Esophagus squamous epithelium (tissue), 5 donors: ENCODE results near the gene COBLL1. TPM values are rescaled to one million over a fixed set of nuclear protein-coding genes. Genes with fewer than 3 reads are reported as not detected.

ENCODE experiments used
- DNase-seq: peaks from one replicate; lab custom pipeline; 2025; lab: John Stamatoyannopoulos, UW
- H3K27ac ChIP-seq, 4 donors: fragments of 200-600 bp; sonication (generic); one replicate each; pipeline ENCODE4 v1.5.1; 2016 to 2019; ENCODE audit warnings: mild to moderate bottlenecking in 1 of 4
- H3K27me3 ChIP-seq, 4 donors: fragments of 200-600 bp; sonication (generic); 1 replicate in 3 of 4; 2 replicates in 1 of 4; pipeline versions ENCODE4 v1.5.1 to v1.6.0; 2017 to 2021; ENCODE audit warnings: antibody characterized with exemption in 1 of 4
- H3K36me3 ChIP-seq, 3 donors: fragments of 200-600 bp; sonication (generic); one replicate each; pipeline ENCODE4 v1.5.1; 2016 to 2019
- H3K4me1 ChIP-seq, 3 donors: fragments of 200-600 bp; sonication (generic); one replicate each; pipeline ENCODE4 v1.5.1; 2017 to 2019
- H3K4me3 ChIP-seq, 4 donors: fragments of 200-600 bp; sonication (generic); 1 replicate in 3 of 4; 2 replicates in 1 of 4; pipeline ENCODE4 v1.5.1; 2016 to 2019; ENCODE audit warnings: mild to moderate bottlenecking in 2 of 4, moderate library complexity in 1 of 4
- H3K9me3 ChIP-seq, 3 donors: fragments of 200-600 bp; sonication (generic); one replicate each; pipeline ENCODE4 v1.5.1; 2016 to 2019
- POLR2A ChIP-seq, 4 donors: fragments of 450-650 bp; IDR thresholded peaks; one replicate each; pipeline ENCODE4 v1.6.1; 2017; ENCODE audit warnings: antibody characterized with exemption in 4 of 4, mild to moderate bottlenecking in 4 of 4, moderate library complexity in 3 of 4
- WGBS, 2 donors: methylation state at CpG; one replicate each; pipeline ENCODE4 v1.1.5; 2018; 5-methylcytosine and 5-hydroxymethylcytosine counted together
- intact Hi-C: fragments of 100-400 bp; cut with DNase I; formaldehyde crosslinking; loops from one replicate; pipeline ENCODE4 v1.15.0; 2022
- total RNA-seq, 4 donors: library from RNA; depleted of rRNA; stranded (reverse); fragments of >200 nt; gene quantifications; one replicate each; pipeline ENCODE4 v1.1.0, GENCODE V29; 2016
- TF ChIP-seq, protein P1 (sequence below), 6 experiments: fragments of 450-650 bp in 4 of 6; fragments of 200-600 bp in 2 of 6; sonication (generic) in 2 of 6; IDR thresholded peaks; one replicate each; pipeline ENCODE4 v1.5.1; 2016 to 2019; ENCODE audit warnings: antibody characterized with exemption in 6 of 6, mild to moderate bottlenecking in 4 of 6, moderate library complexity in 4 of 6
- donor health status: DM: yes; HTN: yes; CAD: no.

Gene COBLL1
- total RNA-seq, 4 donors from 2014 or later, result 35.4 to 88.9 (median 71.4) TPM

DNA sequence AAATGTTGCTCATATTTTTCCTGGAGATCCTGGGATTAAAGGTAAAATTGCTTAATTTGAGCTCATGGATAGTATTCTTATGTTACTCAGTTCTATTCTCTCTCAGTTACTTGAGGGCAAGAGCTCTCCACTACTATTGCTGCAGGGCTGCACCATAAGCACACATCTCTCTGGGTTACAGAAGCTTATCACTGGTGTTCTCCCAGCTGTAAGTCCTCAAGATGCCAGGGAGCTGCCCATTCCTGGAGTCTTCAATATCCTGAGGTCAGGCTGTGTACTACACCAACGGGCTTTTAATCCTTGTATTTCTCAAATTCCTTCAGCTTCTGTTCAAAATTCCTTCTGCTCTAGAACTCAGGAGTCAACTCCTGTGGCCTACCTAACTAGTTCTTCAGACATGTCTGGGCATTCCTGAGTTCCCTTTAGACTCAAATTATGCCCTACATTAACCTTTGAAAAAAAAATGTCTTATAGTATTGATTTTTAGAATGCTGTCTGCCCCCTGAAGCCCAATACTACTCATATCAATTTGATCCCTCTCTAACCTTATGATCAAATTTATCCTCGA lies 17.7 kb upstream of the COBLL1 start:
- WGBS, 2 donors, result 51 to 59% methylated on average over 2 of the region's 2 CpGs

DNA sequence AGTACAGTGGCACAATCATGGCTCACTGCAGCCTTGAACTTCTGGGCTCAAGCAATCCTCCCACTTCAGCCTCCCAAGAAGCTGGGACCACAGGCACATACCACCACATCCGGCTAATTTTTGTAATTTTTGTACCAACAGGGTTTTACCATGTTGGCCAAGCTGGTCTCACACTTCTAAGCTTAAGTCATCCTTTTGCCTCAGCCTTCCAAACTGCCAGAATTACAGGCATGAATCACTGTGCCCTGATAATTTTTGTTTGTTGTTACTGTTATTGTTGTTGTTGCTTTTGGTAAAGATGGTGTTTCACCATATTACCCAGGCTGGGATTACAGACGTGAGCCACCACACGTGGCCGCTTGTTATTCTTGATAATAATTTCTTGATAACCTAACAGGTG lies 10.5 kb upstream of the COBLL1 start:
- WGBS, 2 donors, result 93 to 97% methylated on average over 4 of the region's 4 CpGs

More for the DNA sequence above, 17.7 kb upstream of the COBLL1 start:
- Histone ChIP-seq H3K36me3 (no peaks in the 10 kb centered on the region), H3K27me3 (no peaks in the 10 kb centered on the region), H3K4me1 (peaks cover 0 to 14% (median 4%) of the 10 kb centered on the region in 3 donors), H3K4me3 (no peak overlapping the region), H3K9me3 (no peaks in the 10 kb centered on the region), H3K27ac (peak overlapping the region in 2 of 4 donors; percentile 29 to 38)
- intact Hi-C loops, result no loop called here
- TF ChIP-seq, protein P1, sequence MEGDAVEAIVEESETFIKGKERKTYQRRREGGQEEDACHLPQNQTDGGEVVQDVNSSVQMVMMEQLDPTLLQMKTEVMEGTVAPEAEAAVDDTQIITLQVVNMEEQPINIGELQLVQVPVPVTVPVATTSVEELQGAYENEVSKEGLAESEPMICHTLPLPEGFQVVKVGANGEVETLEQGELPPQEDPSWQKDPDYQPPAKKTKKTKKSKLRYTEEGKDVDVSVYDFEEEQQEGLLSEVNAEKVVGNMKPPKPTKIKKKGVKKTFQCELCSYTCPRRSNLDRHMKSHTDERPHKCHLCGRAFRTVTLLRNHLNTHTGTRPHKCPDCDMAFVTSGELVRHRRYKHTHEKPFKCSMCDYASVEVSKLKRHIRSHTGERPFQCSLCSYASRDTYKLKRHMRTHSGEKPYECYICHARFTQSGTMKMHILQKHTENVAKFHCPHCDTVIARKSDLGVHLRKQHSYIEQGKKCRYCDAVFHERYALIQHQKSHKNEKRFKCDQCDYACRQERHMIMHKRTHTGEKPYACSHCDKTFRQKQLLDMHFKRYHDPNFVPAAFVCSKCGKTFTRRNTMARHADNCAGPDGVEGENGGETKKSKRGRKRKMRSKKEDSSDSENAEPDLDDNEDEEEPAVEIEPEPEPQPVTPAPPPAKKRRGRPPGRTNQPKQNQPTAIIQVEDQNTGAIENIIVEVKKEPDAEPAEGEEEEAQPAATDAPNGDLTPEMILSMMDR (IDR thresholded peaks at IDR 0.05), result peak in 1 of 6 experiments; percentile 16
- no peak for TF ChIP-seq POLR2A (IDR thresholded peaks at IDR 0.05)
- DNase-seq, result no peak

DNA sequence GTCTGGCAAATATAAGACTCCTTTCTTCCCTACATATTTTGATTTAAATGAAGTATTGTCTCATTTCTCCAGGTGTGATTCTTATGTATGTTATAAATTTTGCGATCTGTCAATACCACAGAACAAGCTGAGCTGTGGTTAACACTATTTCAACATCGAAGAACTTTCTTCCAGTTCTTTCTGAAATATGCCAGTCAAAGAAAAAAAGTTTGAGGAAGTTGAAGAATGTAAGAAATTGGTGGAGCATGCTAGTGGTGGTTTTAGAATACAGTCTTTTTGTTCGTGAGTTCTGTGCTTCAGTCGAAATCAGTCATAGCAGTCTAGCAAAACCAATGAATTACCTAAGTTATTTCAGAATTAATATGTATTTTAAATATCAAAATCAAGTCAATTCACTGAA lies 8.6 kb upstream of the COBLL1 start:
- TF ChIP-seq POLR2A (IDR thresholded peaks at IDR 0.05), result no peak
- TF ChIP-seq, protein P1 (IDR thresholded peaks at IDR 0.05), result no peak

More for the DNA sequence above, 10.5 kb upstream of the COBLL1 start:
- peaks cover 4 to 21% (median 4%) of the 10 kb centered on the region in 3 donors for H3K4me1 ChIP-seq
- H3K27ac ChIP-seq, result no peak overlapping the region
- no peaks in the 10 kb centered on the region for H3K36me3 ChIP-seq
- no peak for DNase-seq
- H3K27me3 ChIP-seq, result no peaks in the 10 kb centered on the region
- intact Hi-C loops, result no loop called here
- no peaks in the 10 kb centered on the region for H3K9me3 ChIP-seq
- TF ChIP-seq, protein P1 (IDR thresholded peaks at IDR 0.05), result no peak
- TF ChIP-seq POLR2A (IDR thresholded peaks at IDR 0.05), result no peak
- no peak overlapping the region for H3K4me3 ChIP-seq

DNA sequence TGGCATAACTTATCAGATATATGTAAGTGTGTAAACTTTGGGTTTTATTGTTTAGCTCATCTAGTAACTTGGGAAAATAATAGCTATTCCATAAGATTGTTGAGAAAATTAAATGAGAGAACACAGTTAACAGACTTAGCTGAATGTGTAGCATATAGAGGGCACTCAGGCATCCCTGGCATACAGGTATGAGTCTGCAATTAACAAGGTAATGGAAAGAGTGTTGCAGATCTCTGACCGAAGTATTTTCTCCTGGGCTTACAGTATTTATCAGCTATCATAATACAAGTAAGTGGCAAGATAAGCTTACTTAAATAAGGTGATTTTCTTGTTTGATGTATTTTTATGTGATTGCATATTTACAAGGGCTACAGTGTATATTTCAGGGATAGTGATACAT lies 7.9 kb upstream of the COBLL1 start:
- Histone ChIP-seq H3K27ac (no peak overlapping the region), H3K27me3 (no peaks in the 10 kb centered on the region), H3K36me3 (no peaks in the 10 kb centered on the region), H3K9me3 (no peaks in the 10 kb centered on the region), H3K4me1 (peaks cover 4 to 28% (median 5%) of the 10 kb centered on the region in 3 donors), H3K4me3 (no peak overlapping the region)
- TF ChIP-seq, protein P1 (IDR thresholded peaks at IDR 0.05), result no peak
- no peak for TF ChIP-seq POLR2A (IDR thresholded peaks at IDR 0.05)
- no peak for DNase-seq
- WGBS, 2 donors, result 81 to 89% methylated on average over 1 of the region's 1 CpG
- intact Hi-C loops, result no loop called here

More for the DNA sequence above, 8.6 kb upstream of the COBLL1 start:
- H3K9me3 ChIP-seq, result no peaks in the 10 kb centered on the region
- peaks cover 4 to 28% (median 5%) of the 10 kb centered on the region in 3 donors for H3K4me1 ChIP-seq
- DNase-seq, result no peak
- no peak overlapping the region for H3K4me3 ChIP-seq
- 50 to 64% methylated on average over 4 of the region's 4 CpGs for WGBS, 2 donors
- H3K27me3 ChIP-seq, result no peaks in the 10 kb centered on the region
- no peak overlapping the region for H3K27ac ChIP-seq
- intact Hi-C loops, result no loop called here
- no peaks in the 10 kb centered on the region for H3K36me3 ChIP-seq

DNA sequence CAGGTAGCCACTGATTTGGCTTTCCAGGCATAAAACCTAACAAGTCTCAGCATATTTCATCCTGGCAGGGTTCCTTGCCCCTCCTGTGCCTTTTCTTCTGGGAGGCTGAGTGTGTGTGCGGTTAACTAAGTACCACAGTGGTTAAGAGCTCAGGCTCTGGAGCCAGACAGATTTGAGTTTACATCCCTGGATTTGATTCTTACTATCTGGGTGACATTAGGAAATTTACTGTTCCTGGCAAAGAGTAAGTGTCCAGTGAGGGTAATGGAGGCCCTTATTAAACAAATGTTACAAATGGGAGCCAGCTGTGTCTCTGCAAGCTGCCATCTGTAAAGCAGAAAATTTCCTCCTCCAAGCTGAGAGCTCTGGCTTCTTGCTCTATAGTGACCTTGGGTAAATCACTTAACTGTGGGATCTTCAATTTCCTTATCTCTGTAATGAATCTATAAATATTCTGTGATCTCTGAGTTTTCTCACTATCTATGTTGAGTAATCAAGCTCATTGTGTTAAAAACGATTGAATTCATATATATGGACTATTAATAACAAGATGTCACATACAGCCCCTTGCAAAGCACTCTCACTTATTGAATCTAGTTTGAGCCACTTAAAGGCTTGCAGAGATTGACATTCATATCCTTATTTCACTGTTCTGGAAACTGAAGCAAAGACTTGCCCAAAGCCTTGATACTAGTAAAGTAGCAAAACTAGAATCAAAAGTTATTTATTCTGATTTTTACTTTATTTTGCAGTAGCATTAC lies 6.5 kb upstream of the COBLL1 start:
- intact Hi-C loops, result no loop called here
- TF ChIP-seq, protein P1 (IDR thresholded peaks at IDR 0.05), result no peak
- no peak for TF ChIP-seq POLR2A (IDR thresholded peaks at IDR 0.05)
- Histone ChIP-seq H3K9me3 (no peaks in the 10 kb centered on the region), H3K4me3 (no peak overlapping the region), H3K27ac (peak overlapping the region; percentile 30 to 64 (median 50)), H3K27me3 (no peaks in the 10 kb centered on the region), H3K36me3 (no peaks in the 10 kb centered on the region), H3K4me1 (peaks cover 4 to 41% (median 9%) of the 10 kb centered on the region in 3 donors)
- no peak for DNase-seq
- WGBS, 2 donors, result 32 to 57% methylated on average over 2 of the region's 2 CpGs
